ENCODE results near the gene ZNF785.

ZNF785 gene

GRCh38 chr16:30581457-30581856 lies 4.0 kb downstream of the ZNF785 start:
- H3K36me3 Mint-ChIP-seq: peaks cover 16% of the 10 kb centered on the region
- no peak for ATAC-seq
- no peaks in the 10 kb centered on the region for H3K27me3 Mint-ChIP-seq
- peaks cover 14% of the 10 kb centered on the region for H3K4me1 Mint-ChIP-seq
- H3K9me3 Mint-ChIP-seq: no peaks in the 10 kb centered on the region
- H3K4me3 Mint-ChIP-seq: no peak overlapping the region
- H3K27ac Mint-ChIP-seq: no peak overlapping the region

- Mint-ChIP-seq H3K4me3 (no peak overlapping the region), H3K36me3 (no peaks in the 10 kb centered on the region), H3K9me3 (no peaks in the 10 kb centered on the region), H3K27ac (peak overlapping the region; percentile 26), H3K4me1 (peaks cover 19% of the 10 kb centered on the region), H3K27me3 (no peaks in the 10 kb centered on the region)
- no peak for ATAC-seq
Measured at GRCh38 chr16:30574678-30575077, 10.8 kb downstream of the ZNF785 start.

- Mint-ChIP-seq H3K27me3 (no peaks in the 10 kb centered on the region), H3K9me3 (no peaks in the 10 kb centered on the region), H3K4me3 (peak within 1 kb of the TSS; percentile 89), H3K4me1 (peaks cover 43% of the 10 kb centered on the region), H3K36me3 (no peaks in the 10 kb centered on the region), H3K27ac (peak within 1 kb of the TSS; percentile 96)
- ATAC-seq: peak; percentile 95
Measured at GRCh38 chr16:30571445-30572322, 13.8 kb downstream of the ZNF785 start, which contains the start of gene ZNF688. TSS of gene ZNF688 (minus strand) at chr16:30571714. CDS start at chr16:30571629, 85 bp downstream.

- H3K27me3 Mint-ChIP-seq: no peaks in the 10 kb centered on the region
- H3K9me3 Mint-ChIP-seq: no peaks in the 10 kb centered on the region
- peak overlapping the region; percentile 89 for H3K4me3 Mint-ChIP-seq
- H3K4me1 Mint-ChIP-seq: peaks cover 47% of the 10 kb centered on the region
- peak overlapping the region; percentile 96 for H3K27ac Mint-ChIP-seq
- no peaks in the 10 kb centered on the region for H3K36me3 Mint-ChIP-seq
- no peak for ATAC-seq
Measured at GRCh38 chr16:30570636-30571444, 14.7 kb downstream of the ZNF785 start.

GRCh38 chr16:30569746-30570635 lies 15.5 kb downstream of the ZNF785 start:
- H3K4me1 Mint-ChIP-seq: peaks cover 47% of the 10 kb centered on the region
- no peaks in the 10 kb centered on the region for H3K27me3 Mint-ChIP-seq
- no peak overlapping the region for H3K27ac Mint-ChIP-seq

GRCh38 chr16:30569281-30569680 lies 16.2 kb downstream of the ZNF785 start:
- Mint-ChIP-seq H3K4me3 (no peak overlapping the region), H3K36me3 (no peaks in the 10 kb centered on the region), H3K4me1 (peaks cover 47% of the 10 kb centered on the region)

More at GRCh38 chr16:30569746-30570635, 15.5 kb downstream of the ZNF785 start:
- H3K9me3 Mint-ChIP-seq: no peaks in the 10 kb centered on the region
- H3K36me3 Mint-ChIP-seq: no peaks in the 10 kb centered on the region
- H3K4me3 Mint-ChIP-seq: no peak overlapping the region
- no peak for ATAC-seq

GRCh38 chr16:30567991-30568638 lies 17.4 kb downstream of the ZNF785 start:
- Mint-ChIP-seq H3K27me3 (no peaks in the 10 kb centered on the region), H3K27ac (peak overlapping the region; percentile 66), H3K4me1 (peaks cover 42% of the 10 kb centered on the region), H3K36me3 (no peaks in the 10 kb centered on the region), H3K9me3 (no peaks in the 10 kb centered on the region), H3K4me3 (no peak overlapping the region)
- ATAC-seq: peak; percentile 35

More at GRCh38 chr16:30569281-30569680, 16.2 kb downstream of the ZNF785 start:
- H3K27ac Mint-ChIP-seq: peak overlapping the region; percentile 24
- no peak for ATAC-seq
- no peaks in the 10 kb centered on the region for H3K9me3 Mint-ChIP-seq
- H3K27me3 Mint-ChIP-seq: no peaks in the 10 kb centered on the region

GRCh38 chr16:30567160-30567990 lies 18.1 kb downstream of the ZNF785 start:
- no peak overlapping the region for H3K4me3 Mint-ChIP-seq
- ATAC-seq: no peak

GRCh38 chr16:30566531-30566930 lies 19.0 kb downstream of the ZNF785 start:
- H3K4me3 Mint-ChIP-seq: no peak overlapping the region
- no peaks in the 10 kb centered on the region for H3K9me3 Mint-ChIP-seq
- H3K27me3 Mint-ChIP-seq: no peaks in the 10 kb centered on the region
- no peak for ATAC-seq
- peaks cover 37% of the 10 kb centered on the region for H3K4me1 Mint-ChIP-seq
- H3K36me3 Mint-ChIP-seq: no peaks in the 10 kb centered on the region
- peak overlapping the region; percentile 66 for H3K27ac Mint-ChIP-seq

More at GRCh38 chr16:30567160-30567990, 18.1 kb downstream of the ZNF785 start:
- peaks cover 38% of the 10 kb centered on the region for H3K4me1 Mint-ChIP-seq
- peak overlapping the region; percentile 66 for H3K27ac Mint-ChIP-seq
- H3K27me3 Mint-ChIP-seq: no peaks in the 10 kb centered on the region
- H3K36me3 Mint-ChIP-seq: no peaks in the 10 kb centered on the region
- H3K9me3 Mint-ChIP-seq: no peaks in the 10 kb centered on the region

- ATAC-seq: no peak
- Mint-ChIP-seq H3K36me3 (no peaks in the 10 kb centered on the region), H3K4me3 (no peak overlapping the region), H3K27ac (peak overlapping the region; percentile 66), H3K4me1 (peaks cover 40% of the 10 kb centered on the region), H3K27me3 (no peaks in the 10 kb centered on the region), H3K9me3 (no peaks in the 10 kb centered on the region)
Measured at GRCh38 chr16:30565984-30566383, 19.5 kb downstream of the ZNF785 start.

GRCh38 chr16:30565526-30565925 lies 20.0 kb downstream of the ZNF785 start:
- no peak for ATAC-seq
- peaks cover 39% of the 10 kb centered on the region for H3K4me1 Mint-ChIP-seq
- H3K9me3 Mint-ChIP-seq: no peaks in the 10 kb centered on the region
- no peaks in the 10 kb centered on the region for H3K36me3 Mint-ChIP-seq
- no peak overlapping the region for H3K27ac Mint-ChIP-seq
- H3K27me3 Mint-ChIP-seq: no peaks in the 10 kb centered on the region
- no peak overlapping the region for H3K4me3 Mint-ChIP-seq

GRCh38 chr16:30562021-30562420 lies 23.5 kb downstream of the ZNF785 start:
- Mint-ChIP-seq H3K36me3 (no peaks in the 10 kb centered on the region), H3K27me3 (no peaks in the 10 kb centered on the region), H3K27ac (peak overlapping the region; percentile 97), H3K9me3 (no peaks in the 10 kb centered on the region), H3K4me3 (peak overlapping the region; percentile 95), H3K4me1 (peaks cover 31% of the 10 kb centered on the region)
- ATAC-seq: no peak

- no peaks in the 10 kb centered on the region for H3K27me3 Mint-ChIP-seq
- peak overlapping the region; percentile 97 for H3K27ac Mint-ChIP-seq
- peaks cover 30% of the 10 kb centered on the region for H3K4me1 Mint-ChIP-seq
- peak overlapping the region; percentile 95 for H3K4me3 Mint-ChIP-seq
- H3K9me3 Mint-ChIP-seq: no peaks in the 10 kb centered on the region
- peaks cover 3% of the 10 kb centered on the region for H3K36me3 Mint-ChIP-seq
- ATAC-seq: no peak
Measured at GRCh38 chr16:30561089-30561816, 24.2 kb downstream of the ZNF785 start.

All from stimulated activated memory B cell treated with anti-CD40 and anti-IgM and Interleukin-4, amounts not matched to agents 10 μg/mL and 1 μg/mL and 100 μg/mL, for 72 hours (primary cell).